Measurements from ENCODE around the gene LMBR1L.

LMBR1L gene

GRCh38 chr12:49066120-49066519 is 44.5 kb downstream of the LMBR1L start:
- TF ChIP-seq, protein P1, sequence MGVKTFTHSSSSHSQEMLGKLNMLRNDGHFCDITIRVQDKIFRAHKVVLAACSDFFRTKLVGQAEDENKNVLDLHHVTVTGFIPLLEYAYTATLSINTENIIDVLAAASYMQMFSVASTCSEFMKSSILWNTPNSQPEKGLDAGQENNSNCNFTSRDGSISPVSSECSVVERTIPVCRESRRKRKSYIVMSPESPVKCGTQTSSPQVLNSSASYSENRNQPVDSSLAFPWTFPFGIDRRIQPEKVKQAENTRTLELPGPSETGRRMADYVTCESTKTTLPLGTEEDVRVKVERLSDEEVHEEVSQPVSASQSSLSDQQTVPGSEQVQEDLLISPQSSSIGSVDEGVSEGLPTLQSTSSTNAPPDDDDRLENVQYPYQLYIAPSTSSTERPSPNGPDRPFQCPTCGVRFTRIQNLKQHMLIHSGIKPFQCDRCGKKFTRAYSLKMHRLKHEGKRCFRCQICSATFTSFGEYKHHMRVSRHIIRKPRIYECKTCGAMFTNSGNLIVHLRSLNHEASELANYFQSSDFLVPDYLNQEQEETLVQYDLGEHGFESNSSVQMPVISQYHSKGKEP (tag by site-specific recombination; IDR thresholded peaks at IDR 0.05): no peak
- TF ChIP-seq HIC1 (tag by site-specific recombination; IDR thresholded peaks at IDR 0.05) (no peak), TRIM28 (IDR thresholded peaks at IDR 0.05; ENCODE audit: borderline replicate concordance, low read length) (no peak), ZNF623 (tag by site-specific recombination; IDR thresholded peaks at IDR 0.05) (no peak), ZNF146 (tag by site-specific recombination; IDR thresholded peaks at IDR 0.05) (no peak), ZNF221 (tag by site-specific recombination; IDR thresholded peaks at IDR 0.05; ENCODE audit: borderline replicate concordance) (no peak), ZNF585B (tag by site-specific recombination; IDR thresholded peaks at IDR 0.05) (no peak), ZSCAN23 (tag by site-specific recombination; IDR thresholded peaks at IDR 0.05) (no peak), ZNF169 (tag by site-specific recombination; IDR thresholded peaks at IDR 0.05) (no peak), KLF17 (tag by site-specific recombination; IDR thresholded peaks at IDR 0.05) (no peak), ZNF266 (tag by site-specific recombination; IDR thresholded peaks at IDR 0.05; ENCODE audit: low read depth) (no peak), SP2 (tag by site-specific recombination; IDR thresholded peaks at IDR 0.05) (no peak), ZBTB49 (tag by site-specific recombination; IDR thresholded peaks at IDR 0.05; ENCODE audit: low read depth) (no peak), OVOL3 (tag by site-specific recombination; IDR thresholded peaks at IDR 0.05) (no peak), OSR2 (tag by site-specific recombination; IDR thresholded peaks at IDR 0.05) (no peak), ZNF16 (tag by site-specific recombination; IDR thresholded peaks at IDR 0.05; ENCODE audit: low read depth) (no peak)
- TF ChIP-seq, protein P2, sequence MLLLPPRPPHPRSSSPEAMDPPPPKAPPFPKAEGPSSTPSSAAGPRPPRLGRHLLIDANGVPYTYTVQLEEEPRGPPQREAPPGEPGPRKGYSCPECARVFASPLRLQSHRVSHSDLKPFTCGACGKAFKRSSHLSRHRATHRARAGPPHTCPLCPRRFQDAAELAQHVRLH (tag by site-specific recombination; IDR thresholded peaks at IDR 0.05): no peak
- TF ChIP-seq, protein P3, sequence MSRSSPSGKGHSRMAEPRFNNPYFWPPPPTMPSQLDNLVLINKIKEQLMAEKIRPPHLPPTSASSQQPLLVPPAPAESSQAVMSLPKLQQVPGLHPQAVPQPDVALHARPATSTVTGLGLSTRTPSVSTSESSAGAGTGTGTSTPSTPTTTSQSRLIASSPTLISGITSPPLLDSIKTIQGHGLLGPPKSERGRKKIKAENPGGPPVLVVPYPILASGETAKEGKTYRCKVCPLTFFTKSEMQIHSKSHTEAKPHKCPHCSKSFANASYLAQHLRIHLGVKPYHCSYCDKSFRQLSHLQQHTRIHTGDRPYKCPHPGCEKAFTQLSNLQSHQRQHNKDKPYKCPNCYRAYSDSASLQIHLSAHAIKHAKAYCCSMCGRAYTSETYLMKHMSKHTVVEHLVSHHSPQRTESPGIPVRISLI (tag by site-specific recombination; IDR thresholded peaks at IDR 0.05): no peak
- TF ChIP-seq, protein P4, sequence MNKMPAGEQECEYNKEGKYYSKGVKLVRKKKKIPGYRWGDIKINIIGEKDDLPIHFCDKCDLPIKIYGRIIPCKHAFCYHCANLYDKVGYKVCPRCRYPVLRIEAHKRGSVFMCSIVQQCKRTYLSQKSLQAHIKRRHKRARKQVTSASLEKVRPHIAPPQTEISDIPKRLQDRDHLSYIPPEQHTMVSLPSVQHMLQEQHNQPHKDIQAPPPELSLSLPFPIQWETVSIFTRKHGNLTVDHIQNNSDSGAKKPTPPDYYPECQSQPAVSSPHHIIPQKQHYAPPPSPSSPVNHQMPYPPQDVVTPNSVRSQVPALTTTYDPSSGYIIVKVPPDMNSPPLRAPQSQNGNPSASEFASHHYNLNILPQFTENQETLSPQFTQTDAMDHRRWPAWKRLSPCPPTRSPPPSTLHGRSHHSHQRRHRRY (tag by site-specific recombination; IDR thresholded peaks at IDR 0.05): no peak
- no peaks in the 10 kb centered on the region for H3K9me3 ChIP-seq (ENCODE audit: control insufficient read depth, insufficient read depth, low read depth, low read length)
- peaks cover 4% of the 10 kb centered on the region for H3K4me1 ChIP-seq (ENCODE audit: control insufficient read depth, insufficient read depth, low read length)
- no peaks in the 10 kb centered on the region for H3K36me3 ChIP-seq (ENCODE audit: control insufficient read depth in 2 of 2, insufficient read depth in 1 of 2, low read length in 2 of 2)
- no peak overlapping the region for H3K27ac ChIP-seq (ENCODE audit: extremely low read depth, low read depth, low read length)
- H3K4me3 ChIP-seq (ENCODE audit: low read depth, low read length): no peak overlapping the region
- CTCF ChIA-PET: interaction anchor here (0.5 to 9.2 kb wide), 12 partner anchors 10 to 78 kb away, joined by 3 to 131 read pairs (median 6); partner anchors contain the start of genes DHH and TUBA1B
- POLR2A ChIA-PET: interaction anchor here (1.0 to 1.4 kb wide), 2 partner anchors 18 to 26 kb away, joined by 3 to 5 read pairs; no protein-coding TSS in a partner anchor
